Fibroblast of skin of right biceps (primary cell): ENCODE measurements around the gene GATC.
"Not testable (repeated sequence)": the region's sequence is repeated elsewhere in the genome, so short reads cannot be mapped to it uniquely, and the experiment has no call there.

Experiments
- DNase-seq: peaks from one replicate; pipeline ENCODE4 v3.0.0-alpha.2; 2013

The GATC gene

GRCh38 chr12:120437735-120438494 is 8.3 kb upstream of the GATC start, which contains the start of gene COX6A1:
COX6A1 (plus strand) TSS chr12:120438113; CDS start chr12:120438127, 14 bp downstream.
- DNase-seq = peak; percentile 95

- DNase-seq = no peak
Observed at GRCh38 chr12:120438495-120439198, 7.6 kb upstream of the GATC start.

GRCh38 chr12:120439646-120440247 is 6.5 kb upstream of the GATC start:
- DNase-seq = peak; percentile 63

- no peak for DNase-seq
Observed at GRCh38 chr12:120444676-120445075, 1.6 kb upstream of the GATC start.

- DNase-seq = not testable (repeated sequence)
Observed at GRCh38 chr12:120446844-120447178, 567 bp downstream of the GATC start.

GRCh38 chr12:120447992-120448391 is 1.7 kb downstream of the GATC start:
- no peak for DNase-seq

- not testable (repeated sequence) for DNase-seq
Observed at GRCh38 chr12:120452524-120452923, 6.3 kb downstream of the GATC start.

GRCh38 chr12:120453060-120453750 is 7.0 kb downstream of the GATC start:
- DNase-seq = no peak

GRCh38 chr12:120453977-120454376 is 7.7 kb downstream of the GATC start:
- DNase-seq = peak; percentile 18

GRCh38 chr12:120455302-120455701 is 9.1 kb downstream of the GATC start:
- no peak for DNase-seq

GRCh38 chr12:120457133-120457532 is 10.9 kb downstream of the GATC start:
- no peak for DNase-seq

GRCh38 chr12:120460157-120460556 is 13.9 kb downstream of the GATC start:
- no peak for DNase-seq

- DNase-seq = no peak
Observed at GRCh38 chr12:120462099-120462640, 15.9 kb downstream of the GATC start.

GRCh38 chr12:120463712-120464111 is 17.5 kb downstream of the GATC start:
- no peak for DNase-seq

GRCh38 chr12:120465756-120466155 is 19.5 kb downstream of the GATC start:
- DNase-seq = no peak

GRCh38 chr12:120466560-120467315 is 20.5 kb downstream of the GATC start:
- DNase-seq = peak; percentile 37

- DNase-seq = no peak
Observed at GRCh38 chr12:120467439-120467838, 21.2 kb downstream of the GATC start.

GRCh38 chr12:120468325-120468820 is 22.1 kb downstream of the GATC start:
- DNase-seq = peak; percentile 23

GRCh38 chr12:120468821-120469449 is 22.7 kb downstream of the GATC start:
- DNase-seq = no peak

- DNase-seq = peak; percentile 97
Observed at GRCh38 chr12:120469450-120470149, 23.4 kb downstream of the GATC start, which contains the start of gene SRSF9. SRSF9 (minus strand) TSS chr12:120469748; CDS start chr12:120469609, 139 bp downstream.
